ENCODE results near the gene SECISBP2. TPM values are rescaled to one million over a fixed set of nuclear protein-coding genes. Genes with fewer than 3 reads are reported as not detected.

The SECISBP2 gene
- total RNA-seq, 1 donor from 2014 or later, result 16.4 TPM

Small RNAs within 50 kb of the gene (microRNA-seq; reads per million reads assigned to microRNA genes)
- gene MIR3153, result not detected

Other genes starting within 250 kb of the SECISBP2 start
- 1.1 TPM for gene SHC3, start 139.7 kb upstream of the SECISBP2 start, total RNA-seq
- 9.7 TPM for gene CKS2, start 7.3 kb upstream of the SECISBP2 start, total RNA-seq
- 24.1 TPM for gene SEMA4D, start 179.6 kb downstream of the SECISBP2 start, total RNA-seq

Measured in Right ventricle myocardium inferior (tissue), 1 donor.